ENCODE data around the gene TCFL5.
A peak's percentile ranks its signal among the peaks of the same experiment; 100 is the strongest.

TCFL5 gene

GRCh38 chr20:62872184-62872847 lies 10.7 kb upstream of the TCFL5 start:
- H3K9me2 ChIP-seq (replicated peaks; ENCODE audit: insufficient read depth, low read length): no peaks in the 10 kb centered on the region
- no peaks in the 10 kb centered on the region for H3K79me2 ChIP-seq (ENCODE audit: low read length)
- H3K4me3 ChIP-seq (ENCODE audit: low read length): no peak overlapping the region
- H3K4me1 ChIP-seq (ENCODE audit: low read length): 0 out of 2 replicates have a peak, but pooled peaks cover 5% of the 10 kb centered on the region
- H3K27me3 ChIP-seq (replicated peaks; ENCODE audit: insufficient read depth, low read length): peaks cover 25% of the 10 kb centered on the region
- no peak overlapping the region for H3K9ac ChIP-seq (ENCODE audit: low read length)
- H3K36me3 ChIP-seq (replicated peaks; ENCODE audit: insufficient read depth, low read length): no peaks in the 10 kb centered on the region
- no peaks in the 10 kb centered on the region for H3F3A ChIP-seq (ENCODE audit: insufficient read depth, low read length)
- no peak for TF ChIP-seq CTCF (IDR thresholded peaks at IDR 0.05; ENCODE audit: low read length)
- no peak for TF ChIP-seq EZH2 (optimal IDR thresholded peaks at IDR 0.05; ENCODE audit: low read depth, low read length)
- no peak for TF ChIP-seq EZH2phosphoT487 (IDR thresholded peaks at IDR 0.05; ENCODE audit: low read length)
- no peaks in the 10 kb centered on the region for H4K20me1 ChIP-seq (ENCODE audit: insufficient read depth, low read length)
- H3K9me3 ChIP-seq (replicated peaks; ENCODE audit: insufficient read depth, low read length): no peaks in the 10 kb centered on the region
- H3K4me2 ChIP-seq (ENCODE audit: low read depth, low read length): no peak overlapping the region
- no peak overlapping the region for H3K27ac ChIP-seq (ENCODE audit: low read length)
- DNase-seq: no peak
- H2AFZ ChIP-seq (ENCODE audit: low read length): no peak overlapping the region

DNA sequence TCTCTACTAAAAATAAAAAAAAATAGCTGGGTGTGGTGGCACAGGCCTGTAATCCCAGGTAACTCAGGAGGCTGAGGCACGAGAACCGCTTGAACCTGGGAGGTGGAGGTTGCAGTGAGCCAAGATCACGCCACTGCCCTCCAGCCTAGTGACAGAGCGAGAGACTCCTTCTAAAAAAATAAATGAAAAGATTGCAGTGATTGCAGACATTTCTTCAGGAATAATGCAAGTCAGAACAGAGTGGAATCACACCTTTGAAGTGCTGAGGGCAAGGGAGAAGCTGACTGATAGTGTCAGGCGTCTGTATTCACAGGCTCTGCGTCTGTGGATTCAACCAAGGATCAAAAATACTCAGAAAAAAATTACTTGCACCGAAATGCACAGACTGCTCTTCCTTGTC lies 2.6 kb upstream of the TCFL5 start:
- DNase-seq: no peak
- TF ChIP-seq EZH2 (optimal IDR thresholded peaks at IDR 0.05; ENCODE audit: low read depth, low read length) (no peak), CTCF (IDR thresholded peaks at IDR 0.05; ENCODE audit: low read length) (no peak), EZH2phosphoT487 (IDR thresholded peaks at IDR 0.05; ENCODE audit: low read length) (no peak)
- Histone ChIP-seq H4K20me1 (ENCODE audit: insufficient read depth, low read length) (no peaks in the 10 kb centered on the region), H3K79me2 (ENCODE audit: low read length) (peaks cover 9% of the 10 kb centered on the region), H3F3A (ENCODE audit: insufficient read depth, low read length) (no peaks in the 10 kb centered on the region), H3K9ac (ENCODE audit: low read length) (no peak overlapping the region), H2AFZ (ENCODE audit: low read length) (no peak overlapping the region), H3K4me3 (ENCODE audit: low read length) (no peak overlapping the region), H3K36me3 (replicated peaks; ENCODE audit: insufficient read depth, low read length) (no peaks in the 10 kb centered on the region), H3K9me2 (replicated peaks; ENCODE audit: insufficient read depth, low read length) (no peaks in the 10 kb centered on the region), H3K27ac (ENCODE audit: low read length) (no peak overlapping the region), H3K27me3 (replicated peaks; ENCODE audit: insufficient read depth, low read length) (peaks cover 39% of the 10 kb centered on the region), H3K4me2 (ENCODE audit: low read depth, low read length) (no peak overlapping the region), H3K9me3 (replicated peaks; ENCODE audit: insufficient read depth, low read length) (no peaks in the 10 kb centered on the region), H3K4me1 (ENCODE audit: low read length) (peaks cover 3% of the 10 kb centered on the region; the same call in 1 of the 2 replicates)

DNA sequence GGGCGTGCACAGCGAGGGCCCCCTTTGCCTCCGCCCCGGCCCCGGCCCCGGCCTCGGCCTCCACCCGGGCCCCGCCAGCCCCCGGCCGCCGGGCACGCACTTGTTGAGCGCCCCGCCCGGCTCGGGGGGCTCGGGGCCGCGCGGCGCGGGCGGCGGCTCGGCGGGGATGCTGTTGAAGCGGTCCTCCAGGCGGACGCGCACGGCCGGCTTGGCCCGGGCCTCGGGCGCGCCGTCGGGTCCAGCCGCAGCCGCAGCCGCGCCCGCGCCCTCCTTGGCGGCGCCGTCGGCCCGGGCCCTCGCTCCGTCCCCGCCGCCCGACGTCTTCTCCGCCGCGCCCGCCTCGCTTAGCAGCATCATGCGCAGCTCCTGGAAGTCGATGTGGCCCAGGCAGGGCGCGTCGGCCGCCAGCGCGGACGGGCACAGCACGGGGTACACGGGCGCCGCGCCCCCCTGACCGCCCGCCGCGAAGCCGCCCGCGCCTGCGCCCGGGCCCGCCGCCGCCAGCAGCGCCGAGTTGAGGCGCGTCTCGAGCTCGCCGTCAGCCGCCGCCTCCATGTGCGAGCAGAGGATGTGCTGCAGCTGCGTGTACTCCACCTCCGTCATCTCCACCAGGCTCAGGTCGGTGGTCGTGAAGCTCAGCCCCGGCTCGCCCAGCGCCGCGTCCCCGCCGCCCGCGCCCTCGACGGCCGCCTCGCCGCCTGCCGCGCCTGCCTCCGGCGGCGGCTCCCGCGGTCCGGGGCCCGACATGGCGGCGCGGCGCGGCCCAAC lies 514 bp downstream of the TCFL5 start:
- H3K4me2 ChIP-seq (ENCODE audit: low read depth, low read length): no peak overlapping the region
- no peak for TF ChIP-seq EZH2phosphoT487 (IDR thresholded peaks at IDR 0.05; ENCODE audit: low read length)
- no peak for TF ChIP-seq EZH2 (optimal IDR thresholded peaks at IDR 0.05; ENCODE audit: low read depth, low read length)
- no peak for TF ChIP-seq CTCF (IDR thresholded peaks at IDR 0.05; ENCODE audit: low read length)
- H3K9me2 ChIP-seq (replicated peaks; ENCODE audit: insufficient read depth, low read length): no peaks in the 10 kb centered on the region
- peaks cover 3% of the 10 kb centered on the region; the same call in 1 of the 2 replicates for H3K4me1 ChIP-seq (ENCODE audit: low read length)
- no peaks in the 10 kb centered on the region for H4K20me1 ChIP-seq (ENCODE audit: insufficient read depth, low read length)
- no peak overlapping the region for H3K27ac ChIP-seq (ENCODE audit: low read length)
- no peak overlapping the region for H2AFZ ChIP-seq (ENCODE audit: low read length)
- H3K36me3 ChIP-seq (replicated peaks; ENCODE audit: insufficient read depth, low read length): no peaks in the 10 kb centered on the region
- no peaks in the 10 kb centered on the region for H3F3A ChIP-seq (ENCODE audit: insufficient read depth, low read length)
- no peak overlapping the region for H3K9ac ChIP-seq (ENCODE audit: low read length)
- H3K79me2 ChIP-seq (ENCODE audit: low read length): peaks cover 9% of the 10 kb centered on the region
- no peak for DNase-seq
- H3K27me3 ChIP-seq (replicated peaks; ENCODE audit: insufficient read depth, low read length): peaks cover 19% of the 10 kb centered on the region
- H3K4me3 ChIP-seq (ENCODE audit: low read length): peak overlapping the region; percentile 39; the same call in 1 of the 2 replicates
- no peaks in the 10 kb centered on the region for H3K9me3 ChIP-seq (replicated peaks; ENCODE audit: insufficient read depth, low read length)
